Epidermal melanocyte (primary cell): ENCODE results near the gene MPLKIP.
"Not testable (repeated sequence)": the region's sequence is repeated elsewhere in the genome, so short reads cannot be mapped to it uniquely, and the experiment has no call there.

Experiments used
- DNase-seq: peaks from one replicate; pipeline ENCODE4 v3.0.0; 2011; ENCODE audit warnings: low spot score; ENCODE audit not compliant: insufficient read length

The MPLKIP gene

DNA sequence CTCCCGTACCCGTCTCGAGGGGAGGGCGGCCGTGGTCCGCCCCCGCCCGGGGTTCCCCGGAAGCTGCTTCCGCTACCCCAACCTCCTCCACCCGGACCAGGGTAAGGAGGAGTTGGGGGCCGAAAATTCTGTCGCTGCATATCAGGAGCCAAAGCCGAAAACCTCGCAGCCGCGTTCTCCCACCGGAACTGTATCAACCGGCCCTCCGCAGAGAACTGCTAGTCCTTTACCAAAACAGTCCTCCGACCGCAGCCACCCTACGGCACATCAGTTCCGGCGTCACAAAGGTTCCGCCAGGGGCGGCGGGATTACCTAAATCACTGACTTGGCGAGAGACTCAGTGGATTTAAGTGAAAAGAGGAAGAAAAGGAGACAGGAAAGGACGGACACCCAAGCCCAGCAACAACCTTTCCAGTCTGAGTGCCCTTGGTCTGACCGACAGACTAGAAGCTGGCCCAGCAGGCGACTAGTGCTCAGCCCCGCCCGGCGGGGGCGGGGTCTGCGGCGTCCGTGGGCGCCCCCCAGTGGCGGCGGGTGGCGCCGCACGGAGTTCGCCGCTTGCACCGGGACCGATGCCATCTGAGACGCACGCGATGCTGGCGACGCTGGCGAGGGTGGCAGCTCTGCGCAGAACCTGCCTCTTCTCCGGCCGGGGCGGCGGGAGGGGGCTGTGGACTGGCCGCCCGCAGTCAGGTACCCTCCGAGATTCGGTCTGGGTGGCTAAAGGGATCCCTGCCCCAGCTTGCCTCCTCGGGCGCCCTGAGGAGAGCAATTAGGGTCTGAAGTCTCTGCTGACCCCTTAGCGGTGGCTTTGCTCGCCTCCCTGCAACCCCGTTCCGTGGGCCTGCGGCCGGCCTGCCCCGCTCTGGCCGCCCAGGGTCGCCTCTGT is at the start of gene MPLKIP, which contains the start of gene SUGCT:
MPLKIP (minus strand) TSS at position 195 of the 889 bp plus-strand sequence; CDS start at position 140, 55 bp downstream.
SUGCT (plus strand) TSS at position 578 of the 889 bp plus-strand sequence.
- DNase-seq = peak; percentile 83

DNA sequence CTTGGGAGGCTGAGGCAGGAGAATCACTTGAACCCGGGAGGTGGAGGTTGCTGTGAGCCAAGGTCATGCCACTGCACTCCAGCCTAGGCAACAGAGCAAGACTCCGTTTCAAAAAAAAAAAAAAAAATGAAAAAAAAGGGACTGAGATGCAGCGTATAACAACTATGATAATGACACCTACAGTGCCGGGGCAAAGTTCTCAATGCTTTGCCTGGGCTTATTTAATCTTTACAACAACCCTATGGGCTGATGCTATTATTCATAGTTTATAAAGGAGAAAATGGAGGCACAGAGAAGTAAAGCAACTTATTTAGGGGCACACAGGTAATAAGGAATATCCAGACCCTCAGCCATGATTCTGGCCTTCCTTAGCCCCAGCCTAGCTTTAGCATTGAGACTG is 48.0 kb upstream of the MPLKIP start:
- no peak for DNase-seq

DNA sequence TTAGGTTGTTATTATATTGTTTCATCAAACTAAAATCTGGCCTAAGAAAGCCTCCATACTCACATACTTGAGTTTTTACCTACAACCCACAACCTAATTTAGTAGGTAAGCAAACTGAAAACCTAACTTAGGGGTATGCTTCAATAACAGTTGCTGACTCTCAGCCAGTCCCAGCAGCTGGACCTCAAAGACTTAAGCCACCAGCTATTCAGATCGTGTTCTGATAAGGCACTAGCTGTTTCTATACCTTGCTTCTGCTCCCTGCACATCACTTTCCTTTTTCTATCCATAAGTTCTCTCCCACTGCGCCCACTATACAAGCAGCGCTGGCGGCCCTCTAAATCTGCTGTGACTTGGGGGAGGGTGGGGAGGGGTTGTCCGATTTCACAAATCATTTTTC is 42.6 kb upstream of the MPLKIP start:
- no peak for DNase-seq

DNA sequence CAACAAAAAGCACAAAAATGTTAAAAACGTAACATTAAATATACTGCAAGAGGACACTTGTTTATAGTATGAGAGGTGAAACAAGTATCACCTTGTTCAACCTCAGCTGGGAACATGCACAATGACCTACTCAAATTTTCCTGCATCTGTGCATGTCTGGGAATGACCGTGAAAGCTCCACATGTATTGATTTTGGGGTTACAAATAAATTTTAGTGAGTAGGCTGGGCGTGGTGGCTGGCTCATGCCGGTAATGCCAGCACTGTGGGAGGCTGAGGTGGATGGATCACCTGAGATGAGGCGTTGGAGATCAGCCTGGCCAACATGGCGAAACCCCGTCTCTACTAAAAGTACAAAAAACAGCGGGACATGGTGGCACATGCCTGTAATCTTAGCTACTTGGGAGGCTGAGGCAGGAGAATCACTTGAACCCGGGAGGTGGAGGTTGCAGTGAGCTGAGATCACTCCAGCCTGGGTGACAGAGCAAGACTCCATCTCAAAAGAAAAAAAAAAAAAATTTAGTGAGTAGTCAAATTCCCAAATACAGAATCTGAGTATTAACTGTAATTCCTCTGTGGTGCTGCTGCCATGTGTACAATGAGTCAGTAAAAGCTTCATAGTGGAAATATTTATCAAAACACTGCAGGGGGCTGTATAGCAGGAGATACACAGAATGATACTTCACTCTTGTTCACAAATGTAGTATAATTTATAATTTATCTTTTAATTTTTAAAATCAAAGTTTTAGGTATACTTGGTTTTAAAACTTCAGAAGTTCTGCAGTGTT is 41.5 kb upstream of the MPLKIP start:
- no peak for DNase-seq

DNA sequence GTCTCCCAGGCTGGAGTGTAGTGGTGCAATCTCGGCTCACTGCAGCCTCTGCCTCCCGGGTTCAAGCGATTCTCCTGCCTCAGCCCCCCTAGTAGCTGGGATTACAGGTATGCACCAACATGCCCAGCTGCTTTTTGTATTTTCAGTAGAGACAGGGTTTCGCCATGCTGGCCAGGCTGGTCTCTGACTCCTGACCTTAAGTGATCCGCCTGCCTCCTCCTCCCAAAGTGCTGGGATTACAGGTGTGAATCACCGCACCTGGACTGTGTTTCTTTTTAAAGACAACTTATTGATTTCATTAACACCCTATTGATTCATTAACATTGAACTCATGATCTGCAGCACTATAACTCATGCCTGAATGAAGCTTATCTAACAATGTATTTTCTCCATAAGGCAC is 40.8 kb upstream of the MPLKIP start:
- DNase-seq = not testable (repeated sequence)

DNA sequence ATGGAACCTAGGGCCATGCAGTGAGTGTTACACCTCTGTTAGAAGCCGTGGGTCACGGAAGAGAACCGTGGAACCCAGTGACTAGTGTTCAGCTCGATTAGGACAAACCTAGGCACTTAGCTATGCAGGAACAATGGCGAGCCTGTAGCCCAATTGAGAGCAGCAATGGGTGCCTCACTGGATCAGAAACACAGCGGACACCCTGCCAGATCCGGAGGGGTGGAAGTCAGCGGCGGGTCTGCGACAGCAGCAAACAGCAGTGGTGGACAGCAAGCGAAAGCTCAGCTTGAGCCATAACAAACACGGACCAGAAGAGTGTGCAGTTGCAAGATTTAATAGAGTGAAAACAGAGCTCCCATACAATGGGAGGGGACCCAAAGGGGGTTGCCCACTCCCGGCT is 38.7 kb upstream of the MPLKIP start:
- not testable (repeated sequence) for DNase-seq

DNA sequence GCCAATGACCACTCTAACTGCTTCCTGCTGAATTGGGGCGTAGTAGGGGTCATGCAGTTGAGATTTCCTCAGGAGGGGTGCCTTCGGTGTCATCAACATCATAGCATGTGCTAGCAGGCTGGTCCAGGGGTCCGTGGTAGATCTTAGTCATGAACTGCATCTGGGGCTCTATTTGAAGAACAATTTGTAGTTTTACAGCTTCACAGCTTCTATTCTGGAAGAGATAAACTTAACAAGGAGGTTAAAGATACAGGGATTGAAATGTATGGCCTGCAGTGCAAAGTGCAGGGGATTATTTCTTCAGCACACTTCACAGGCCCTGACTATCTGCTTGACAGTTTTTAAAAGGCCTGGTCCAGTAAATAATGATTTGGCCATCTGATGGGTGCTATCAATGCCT is 33.8 kb upstream of the MPLKIP start:
- DNase-seq = not testable (repeated sequence)

DNA sequence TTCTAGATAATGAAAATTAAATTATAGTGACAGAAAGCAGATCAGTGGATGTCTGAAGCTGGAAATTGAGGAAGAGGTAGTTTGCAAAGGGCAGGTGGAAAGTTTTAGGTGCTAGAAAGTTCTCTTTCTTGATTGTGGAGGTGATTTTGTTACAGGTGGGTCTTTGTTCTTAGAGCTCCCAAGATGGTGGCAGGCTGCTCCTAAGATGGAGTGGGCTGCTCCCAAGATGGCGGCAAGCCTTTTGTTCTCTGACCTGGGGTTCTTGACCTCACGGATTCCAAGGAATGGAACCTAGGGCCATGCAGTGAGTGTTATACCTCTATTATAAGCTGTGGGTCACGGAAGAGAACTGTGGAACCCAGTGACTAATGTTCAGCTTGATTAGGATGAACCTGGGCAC is 32.9 kb upstream of the MPLKIP start:
- DNase-seq = no peak

DNA sequence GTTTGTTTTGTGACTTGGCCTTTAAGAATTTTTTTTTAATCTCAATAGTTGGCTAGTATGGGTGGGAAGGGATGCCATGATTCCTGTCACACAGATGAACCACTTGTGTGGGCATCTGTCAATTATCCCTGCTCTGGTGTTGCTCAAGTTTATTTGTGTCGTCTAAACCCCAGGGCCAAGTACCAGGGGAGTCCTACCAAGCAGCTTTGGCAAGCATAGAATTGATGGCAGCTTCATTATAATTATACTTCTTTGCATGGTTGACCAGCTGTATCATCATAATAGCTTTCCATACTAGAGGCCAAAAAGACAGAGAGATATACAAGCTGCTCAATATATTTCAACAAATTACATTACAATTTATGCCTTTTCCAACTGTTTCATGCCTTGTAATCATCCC is 30.8 kb upstream of the MPLKIP start:
- no peak for DNase-seq

DNA sequence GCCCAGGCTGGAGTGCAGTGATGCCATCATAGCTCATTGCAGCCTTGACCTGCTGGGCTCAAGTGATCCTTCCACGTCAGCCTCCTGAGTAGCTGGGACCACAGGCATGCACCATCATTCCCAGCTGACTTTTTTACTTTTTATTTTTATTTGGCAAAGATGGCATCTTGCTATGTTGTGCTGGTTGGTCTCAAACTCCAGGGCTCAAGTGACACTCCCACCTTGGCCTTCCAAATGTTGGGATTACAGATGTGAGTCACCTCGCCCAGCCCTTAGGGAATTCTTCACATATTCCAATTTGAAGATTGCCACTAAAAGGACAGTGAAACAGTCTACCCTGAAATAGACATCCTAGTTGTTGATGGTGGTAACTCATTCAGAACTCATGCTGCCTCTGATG is 28.1 kb upstream of the MPLKIP start:
- no peak for DNase-seq

DNA sequence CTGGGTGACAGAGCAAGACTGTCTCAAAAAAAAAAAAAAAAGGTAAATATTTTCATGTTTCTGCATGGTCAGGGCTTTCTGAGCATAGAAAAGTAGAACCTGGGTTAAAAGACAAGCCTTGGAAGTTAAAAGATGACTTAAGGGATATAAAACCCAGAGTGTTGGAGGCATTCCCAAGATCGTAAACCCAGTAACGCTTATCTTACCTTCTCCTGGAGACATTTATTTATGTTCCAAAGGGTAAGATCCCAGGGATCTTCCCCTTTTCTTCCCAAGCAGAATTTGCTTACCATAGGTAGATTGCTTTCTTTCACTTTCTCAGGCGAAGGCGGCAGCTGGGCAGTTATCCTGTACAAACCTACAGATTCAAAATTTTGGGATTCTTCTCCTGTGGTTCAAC is 22.6 kb upstream of the MPLKIP start:
- no peak for DNase-seq

DNA sequence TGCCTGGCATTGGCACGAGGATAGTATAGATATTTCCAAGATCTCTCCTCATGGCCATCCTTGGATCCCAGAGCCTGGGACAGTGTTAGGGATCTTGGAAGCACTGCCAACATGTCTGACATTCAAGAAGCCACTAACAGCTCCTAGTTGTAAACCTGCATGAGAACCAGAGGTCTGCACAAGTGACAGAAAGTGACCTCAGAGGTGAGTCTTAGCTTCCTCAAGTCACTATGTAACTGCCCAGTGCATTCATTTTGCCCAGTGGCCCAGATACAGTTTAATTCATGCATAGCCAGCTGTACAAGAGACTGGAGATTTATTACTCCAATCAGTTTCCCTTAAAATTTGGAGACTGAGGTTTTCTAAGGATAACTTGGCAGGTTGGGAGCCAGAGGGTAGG is 17.1 kb upstream of the MPLKIP start:
- no peak for DNase-seq

DNA sequence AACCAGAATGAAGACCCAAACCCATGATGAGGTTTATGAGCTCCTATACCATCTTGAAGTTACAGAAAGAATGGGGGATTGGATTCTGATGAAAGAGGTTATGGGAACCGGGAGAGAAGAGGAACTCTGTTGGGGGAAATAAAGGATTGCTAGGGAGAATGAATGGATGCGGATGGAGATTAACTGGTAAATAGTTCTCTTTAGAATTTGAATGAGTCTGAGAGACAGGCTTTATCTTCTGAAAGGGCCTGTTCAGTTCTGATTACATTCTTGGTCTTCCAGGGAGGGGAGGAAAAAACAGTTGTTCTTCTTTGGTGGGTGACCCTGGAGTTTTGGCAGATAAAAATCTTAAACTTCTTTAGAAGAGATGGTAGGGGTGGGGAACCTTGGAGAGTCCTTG is 14.2 kb upstream of the MPLKIP start:
- no peak for DNase-seq

DNA sequence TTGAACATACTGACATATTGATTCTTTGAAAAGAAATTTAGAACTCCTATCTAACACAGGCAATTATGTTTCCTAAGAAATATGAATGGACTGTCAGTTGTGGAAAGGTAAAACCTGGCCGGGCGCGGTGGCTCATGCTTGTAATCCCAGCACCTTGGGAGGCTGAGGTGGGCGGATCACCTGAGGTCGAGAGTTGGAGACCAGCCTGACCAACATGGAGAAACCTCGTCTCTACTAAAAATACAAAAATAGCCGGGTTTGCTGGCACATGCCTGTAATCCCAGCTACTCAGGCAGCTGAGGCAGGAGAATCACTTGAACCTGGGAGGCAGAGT is 13.8 kb upstream of the MPLKIP start:
- DNase-seq = not testable (repeated sequence)

DNA sequence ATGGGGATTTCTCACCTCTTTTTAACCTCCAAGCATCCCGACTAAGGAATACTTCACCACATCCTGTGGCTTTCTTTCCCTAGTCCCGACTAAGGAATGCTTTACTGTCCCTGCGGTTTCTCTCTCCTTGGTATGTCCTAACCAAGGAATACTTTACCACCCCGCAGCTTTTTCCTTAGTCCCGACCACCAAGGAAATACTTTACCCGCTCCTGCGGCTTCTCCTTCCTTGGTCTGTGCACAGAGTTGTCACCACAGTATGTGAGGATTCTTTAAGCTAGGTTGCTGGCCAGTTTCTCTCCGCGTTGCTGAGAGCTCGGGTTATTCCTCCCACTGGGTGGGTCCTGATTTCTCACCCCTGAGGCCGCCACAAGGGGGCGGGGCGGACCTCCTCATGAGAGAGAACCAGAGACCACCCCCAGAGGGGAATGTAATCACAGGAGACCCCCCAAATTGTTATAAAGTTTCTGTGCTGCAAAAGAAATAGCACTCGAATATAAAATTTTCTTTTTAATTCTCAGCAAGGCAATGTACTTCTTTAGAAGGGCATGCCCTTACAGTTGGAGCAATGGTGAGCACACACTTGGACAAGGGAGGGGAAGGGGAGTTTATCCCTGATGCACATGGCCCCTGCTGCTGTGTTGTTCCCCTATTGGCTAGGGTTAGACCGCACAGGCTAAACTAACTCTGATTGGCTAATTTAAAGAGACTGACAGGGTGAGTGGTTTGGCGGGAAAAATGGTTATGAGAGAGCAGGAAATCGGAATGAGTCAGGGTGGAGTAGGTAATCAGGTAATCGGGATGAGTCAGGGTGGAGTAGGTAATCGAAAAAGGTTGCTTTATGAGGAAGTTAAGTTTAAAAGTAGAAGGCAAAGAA is 13.2 kb upstream of the MPLKIP start:
- no peak for DNase-seq

DNA sequence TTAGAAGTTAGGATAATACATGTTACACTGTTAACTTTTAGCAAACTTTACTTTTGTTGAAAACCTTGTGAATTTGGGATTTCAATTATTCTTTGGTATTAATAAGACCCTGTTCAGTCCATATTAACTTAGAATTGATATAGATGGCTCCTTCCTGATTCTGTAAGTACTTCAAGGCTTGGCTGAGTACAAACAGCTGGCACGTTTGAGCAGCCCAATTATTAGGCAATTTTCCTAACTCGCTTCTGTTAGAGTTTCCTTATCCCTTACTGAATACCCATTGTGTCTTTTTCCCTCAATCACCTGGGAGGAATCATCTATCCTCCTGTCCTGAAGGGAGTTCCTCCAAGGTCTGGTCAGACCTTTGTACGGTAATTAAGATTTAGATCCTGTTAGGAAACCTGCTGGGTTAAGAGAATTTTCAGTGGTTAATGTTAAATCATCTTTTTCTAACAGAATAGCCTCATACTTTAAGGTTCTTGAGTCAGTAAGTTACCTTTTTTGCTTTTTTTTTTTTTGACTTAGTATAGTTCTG is 11.2 kb upstream of the MPLKIP start:
- not testable (repeated sequence) for DNase-seq

DNA sequence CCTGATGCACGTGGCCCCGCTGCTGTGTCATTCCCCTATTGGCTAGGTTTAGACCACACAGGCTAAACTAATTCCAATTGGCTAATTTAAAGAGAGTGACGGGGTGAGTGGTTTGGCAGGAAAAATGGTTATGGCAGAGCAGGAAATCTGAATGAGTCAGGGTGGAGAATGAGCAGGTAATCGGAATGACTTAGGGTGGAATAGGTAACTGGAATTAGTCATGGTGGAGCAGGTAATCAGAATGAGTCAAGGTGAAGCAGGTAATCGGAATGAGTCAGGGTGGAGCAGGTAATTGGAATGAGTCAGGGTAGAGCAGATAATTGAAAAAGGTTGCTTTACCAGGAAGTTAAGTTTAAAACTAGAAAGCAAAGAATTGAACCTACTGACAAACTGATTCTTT is 7.5 kb upstream of the MPLKIP start:
- not testable (repeated sequence) for DNase-seq

DNA sequence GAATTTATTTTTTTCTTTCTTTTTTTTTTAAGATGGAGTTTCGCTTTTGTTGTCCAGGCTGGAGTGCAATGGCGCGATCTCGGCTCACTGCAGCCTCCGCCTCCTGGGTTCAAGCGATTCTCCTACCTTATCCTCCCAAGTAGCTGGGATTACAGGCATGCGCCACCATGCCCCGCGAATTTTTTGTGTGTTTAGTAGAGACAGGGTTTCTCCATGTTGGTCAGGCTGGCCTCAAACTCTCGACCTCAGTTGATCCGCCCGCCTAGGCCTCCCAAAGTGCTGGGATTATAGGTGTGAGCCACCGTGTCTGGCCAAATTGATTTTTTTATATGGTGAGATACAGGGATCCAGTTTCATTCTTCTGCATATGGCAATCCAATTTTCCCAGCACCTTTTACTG is 5.5 kb upstream of the MPLKIP start:
- not testable (repeated sequence) for DNase-seq

DNA sequence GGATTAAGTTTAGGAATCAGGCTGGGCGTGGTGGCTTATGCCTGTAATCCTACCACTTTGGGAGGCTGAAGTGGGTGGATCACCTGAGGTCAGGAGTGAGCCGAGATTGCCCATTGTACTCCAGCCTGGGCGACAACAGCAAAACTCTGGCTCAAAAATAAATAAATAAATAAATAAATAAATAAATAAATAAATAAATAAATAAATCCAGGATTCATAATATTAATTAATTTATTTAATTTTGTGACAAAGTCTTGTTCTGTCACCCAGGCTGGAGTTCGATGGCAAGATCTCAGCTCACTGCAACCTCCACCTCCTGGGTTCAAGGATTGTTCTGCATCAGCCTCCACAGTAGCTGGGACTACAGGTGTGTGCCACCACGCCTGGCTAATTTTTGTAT is 4.6 kb upstream of the MPLKIP start:
- no peak for DNase-seq

DNA sequence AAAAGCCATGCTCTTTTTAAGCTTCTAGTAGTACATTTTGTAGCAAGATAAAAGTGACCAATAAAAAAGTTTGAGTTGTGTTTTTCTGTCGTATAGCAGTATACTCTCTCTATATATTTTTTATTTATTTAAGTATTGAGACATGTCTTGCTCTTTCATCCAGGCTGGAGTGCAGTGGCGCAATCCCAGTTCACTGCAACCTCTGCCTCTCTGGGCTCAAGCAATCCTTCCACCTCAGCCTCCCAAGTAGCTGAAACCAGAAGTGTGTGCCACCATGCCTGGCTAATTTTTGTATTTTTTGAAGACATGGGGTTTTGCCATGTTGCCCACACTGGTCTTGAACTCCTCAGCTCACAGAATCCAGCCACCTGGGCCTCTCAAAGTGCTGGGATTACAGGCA is 3.1 kb upstream of the MPLKIP start:
- DNase-seq = no peak

DNA sequence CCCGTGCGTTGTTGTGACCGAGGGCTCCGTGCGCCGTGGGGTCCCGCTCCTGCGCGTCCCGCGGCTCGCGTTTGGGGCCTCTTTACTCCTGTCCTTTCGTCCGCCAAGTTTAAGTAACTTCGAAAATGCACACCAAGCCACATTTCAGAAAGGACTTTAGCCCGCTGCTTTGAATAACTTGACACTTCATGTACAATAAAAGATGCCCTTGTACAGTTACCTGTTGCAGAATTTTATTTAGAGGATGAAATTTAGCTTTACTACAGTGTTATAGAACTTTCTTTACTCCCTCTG is 842 bp upstream of the MPLKIP start:
- DNase-seq = no peak
